Right atrium auricular region (tissue), 2 donors: ENCODE results near the gene C19orf44. TPM values are rescaled to one million over a fixed set of nuclear protein-coding genes. Genes with fewer than 3 reads are reported as not detected.

Source experiments
- DNase-seq: peaks from one replicate; pipeline ENCODE4 v3.0.0-alpha.2; 2019; ENCODE audit warnings: low spot score
- H3K27ac ChIP-seq, 2 donors: fragments of 200-600 bp; sonication (generic); 1 replicate in 1 of 2; 2 replicates in 1 of 2; pipeline ENCODE4 v1.5.1; 2016 to 2019
- H3K27me3 ChIP-seq, 2 donors: fragments of 200-600 bp; sonication (generic); one replicate each; pipeline versions ENCODE4 v1.5.1 to v1.6.0; 2017 to 2019
- H3K36me3 ChIP-seq: fragments of 200-600 bp; sonication (generic); one replicate; pipeline ENCODE4 v1.5.1; 2016
- H3K4me1 ChIP-seq, 2 donors: fragments of 200-600 bp; sonication (generic); one replicate each; pipeline versions ENCODE4 v1.5.1 to v1.6.0; 2017 to 2019
- H3K4me3 ChIP-seq, 2 donors: fragments of 200-600 bp; sonication (generic); 1 replicate in 1 of 2; 2 replicates in 1 of 2; pipeline ENCODE4 v1.5.1; 2017 to 2019; ENCODE audit warnings: mild to moderate bottlenecking in 1 of 2, moderate library complexity in 1 of 2
- H3K9me3 ChIP-seq, 2 donors: fragments of 200-600 bp; sonication (generic); one replicate each; pipeline ENCODE4 v1.5.1; 2019
- CTCF ChIP-seq, 2 donors: fragments of 200-600 bp; sonication (generic); IDR thresholded peaks; one replicate each; pipeline ENCODE4 v1.5.1; 2019; ENCODE audit warnings: antibody characterized with exemption in 2 of 2
- total RNA-seq, 2 donors: library from RNA; depleted of rRNA; stranded (reverse); fragments of >200 nt; gene quantifications; one replicate each; pipeline ENCODE4 v1.1.0, GENCODE V29; 2016

C19orf44 gene
- total RNA-seq, 2 donors from 2014 or later, result 2.3 to 6.0 TPM

- no peak for DNase-seq
- Histone ChIP-seq H3K9me3 (no peaks in the 10 kb centered on the region), H3K36me3 (peaks cover 74% of the 10 kb centered on the region)
These were observed 21.9 kb downstream of the C19orf44 start for GRCh38 chr19:16518061-16518460.

GRCh38 chr19:16518483-16519229 is 22.5 kb downstream of the C19orf44 start:
- no peaks in the 10 kb centered on the region for H3K9me3 ChIP-seq
- peaks cover 79% of the 10 kb centered on the region for H3K36me3 ChIP-seq
- H3K4me1 ChIP-seq, result no peaks in the 10 kb centered on the region
- H3K27ac ChIP-seq, result no peak overlapping the region
- TF ChIP-seq CTCF (IDR thresholded peaks at IDR 0.05), result no peak
- no peaks in the 10 kb centered on the region for H3K27me3 ChIP-seq
- no peak for DNase-seq
- no peak overlapping the region for H3K4me3 ChIP-seq

More at GRCh38 chr19:16518061-16518460, 21.9 kb downstream of the C19orf44 start:
- H3K27ac ChIP-seq, result no peak overlapping the region
- no peaks in the 10 kb centered on the region for H3K27me3 ChIP-seq
- H3K4me1 ChIP-seq, result no peaks in the 10 kb centered on the region
- TF ChIP-seq CTCF (IDR thresholded peaks at IDR 0.05), result no peak
- H3K4me3 ChIP-seq, result no peak overlapping the region

GRCh38 chr19:16519230-16519687 is 23.1 kb downstream of the C19orf44 start:
- Histone ChIP-seq H3K36me3 (peaks cover 84% of the 10 kb centered on the region), H3K4me1 (no peaks in the 10 kb centered on the region), H3K27me3 (no peaks in the 10 kb centered on the region), H3K27ac (no peak overlapping the region), H3K4me3 (no peak overlapping the region), H3K9me3 (no peaks in the 10 kb centered on the region)
- no peak for TF ChIP-seq CTCF (IDR thresholded peaks at IDR 0.05)
- DNase-seq, result no peak

- no peak for TF ChIP-seq CTCF (IDR thresholded peaks at IDR 0.05)
- H3K36me3 ChIP-seq, result peaks cover 87% of the 10 kb centered on the region
- H3K4me1 ChIP-seq, result no peaks in the 10 kb centered on the region
- DNase-seq, result no peak
- H3K4me3 ChIP-seq, result no peak overlapping the region
- H3K9me3 ChIP-seq, result no peaks in the 10 kb centered on the region
- no peaks in the 10 kb centered on the region for H3K27me3 ChIP-seq
- H3K27ac ChIP-seq, result no peak overlapping the region
These were observed 24.1 kb downstream of the C19orf44 start for GRCh38 chr19:16520074-16520973.

- DNase-seq, result no peak
- H3K4me1 ChIP-seq, result no peaks in the 10 kb centered on the region
- no peak overlapping the region for H3K27ac ChIP-seq
- no peaks in the 10 kb centered on the region for H3K27me3 ChIP-seq
- no peaks in the 10 kb centered on the region for H3K9me3 ChIP-seq
- no peak overlapping the region for H3K4me3 ChIP-seq
- H3K36me3 ChIP-seq, result peaks cover 94% of the 10 kb centered on the region
- no peak for TF ChIP-seq CTCF (IDR thresholded peaks at IDR 0.05)
These were observed 24.9 kb downstream of the C19orf44 start for GRCh38 chr19:16520986-16521624.
